Measurements from ENCODE around the gene TNFRSF17. TPM values are rescaled to one million over a fixed set of nuclear protein-coding genes. Genes with fewer than 3 reads are reported as not detected.
"Not testable (repeated sequence)": the region's sequence is repeated elsewhere in the genome, so short reads cannot be mapped to it uniquely, and the experiment has no call there.

Gene TNFRSF17
- not detected for total RNA-seq

DNA sequence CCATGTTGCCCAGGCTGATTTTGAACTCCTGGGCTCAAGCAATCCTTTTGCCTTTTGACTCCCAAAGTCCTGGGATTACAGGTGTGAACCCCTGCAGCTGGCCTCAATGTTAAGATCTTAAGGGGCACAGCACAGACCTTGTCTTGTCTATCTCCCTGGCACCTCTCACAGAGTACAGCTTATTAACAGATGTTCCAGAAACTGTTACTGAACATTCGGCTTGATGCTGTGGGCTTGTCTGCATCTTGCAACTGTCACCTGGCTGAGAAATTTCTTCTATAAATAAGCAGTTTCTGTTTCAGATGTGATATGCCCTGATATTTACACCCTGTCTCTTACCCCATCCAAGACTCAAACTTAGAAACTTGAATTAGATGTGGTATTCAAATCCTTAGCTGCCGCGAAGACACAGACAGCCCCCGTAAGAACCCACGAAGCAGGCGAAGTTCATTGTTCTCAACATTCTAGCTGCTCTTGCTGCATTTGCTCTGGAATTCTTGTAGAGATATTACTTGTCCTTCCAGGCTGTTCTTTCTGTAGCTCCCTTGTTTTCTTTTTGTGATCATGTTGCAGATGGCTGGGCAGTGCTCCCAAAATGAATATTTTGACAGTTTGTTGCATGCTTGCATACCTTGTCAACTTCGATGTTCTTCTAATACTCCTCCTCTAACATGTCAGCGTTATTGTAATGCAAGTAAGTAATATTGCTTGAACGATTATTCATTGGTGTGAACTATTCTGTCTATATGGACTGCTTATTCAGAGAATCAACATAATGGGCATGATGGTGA, at the start of gene TNFRSF17:
TSS of gene TNFRSF17 (plus strand) at position 450 of the 791 bp plus-strand sequence. CDS start at position 565, 115 bp downstream.
- H3K27me3 Mint-ChIP-seq (ENCODE audit: low read depth) = no peaks in the 10 kb centered on the region
- ATAC-seq (replicated peaks in 1 of 2) = no peak

DNA sequence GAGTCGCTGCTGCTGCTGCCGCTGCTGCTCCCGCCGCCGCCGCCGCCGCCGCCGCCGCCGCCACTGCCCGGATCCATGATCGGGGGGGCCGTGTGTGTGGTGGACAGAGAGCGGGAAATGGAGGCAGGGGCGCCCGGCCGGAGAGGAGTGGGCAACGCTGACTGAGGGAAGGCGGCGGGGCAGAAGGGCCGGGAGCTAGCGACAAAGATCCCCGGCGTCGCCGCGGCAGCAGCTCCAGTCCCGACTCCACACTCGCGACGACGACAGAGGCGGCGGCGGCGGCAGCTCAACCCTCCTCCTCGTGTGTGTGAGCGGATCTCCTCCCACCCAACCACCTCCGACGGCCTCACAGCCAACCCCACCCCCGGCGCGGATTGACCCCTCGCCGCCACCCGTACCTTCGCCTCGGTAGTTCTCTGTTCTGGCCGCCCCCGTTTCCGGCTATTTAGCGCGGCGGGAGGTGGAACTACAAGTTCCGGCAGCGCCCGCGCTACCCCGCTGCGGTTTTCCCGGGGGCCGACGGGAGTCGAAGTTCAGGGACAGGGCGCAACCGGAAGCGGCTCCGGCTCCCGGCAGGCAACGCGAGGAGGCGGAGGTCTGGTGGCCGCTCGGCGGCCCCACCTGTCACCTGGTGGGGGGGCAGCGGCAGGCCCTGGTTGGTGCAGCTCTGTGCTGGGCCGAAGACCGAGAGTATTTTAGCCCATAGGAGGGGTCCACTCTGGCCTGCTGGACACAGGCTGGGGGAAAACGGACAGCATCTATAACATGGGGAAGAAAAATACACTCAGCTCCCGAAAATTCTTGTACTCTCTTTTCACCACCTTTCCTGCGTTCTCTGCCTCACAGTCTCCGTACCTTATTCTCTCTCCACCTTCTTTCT, 49.1 kb upstream of the TNFRSF17 start, which contains the start of gene GSPT1:
TSS of gene GSPT1 (minus strand) at position 313 of the 880 bp plus-strand sequence. CDS start at position 77, 236 bp downstream.
- peaks cover 5% of the 10 kb centered on the region for H3K27me3 Mint-ChIP-seq (ENCODE audit: low read depth)
- H3K27ac Mint-ChIP-seq = peak within 1 kb of the TSS; percentile 99
- H3K9me3 Mint-ChIP-seq = no peaks in the 10 kb centered on the region
- peak within 1 kb of the TSS; percentile 90 to 100 for H3K4me3 Mint-ChIP-seq
- peaks cover 11 to 19% of the 10 kb centered on the region in 2 donors for H3K36me3 Mint-ChIP-seq (ENCODE audit: insufficient read depth in 2 of 2)
- ATAC-seq (replicated peaks in 1 of 2) = peak; percentile 90 to 95
- peaks cover 45% of the 10 kb centered on the region for H3K4me1 Mint-ChIP-seq (ENCODE audit: low read depth)
- peak; percentile 99 to 100 for DNase-seq

More for the DNA sequence above, at the start of gene TNFRSF17:
- Mint-ChIP-seq H3K27ac (no peak within 1 kb of the TSS), H3K4me3 (no peak within 1 kb of the TSS), H3K9me3 (no peaks in the 10 kb centered on the region), H3K4me1 (ENCODE audit: low read depth) (no peaks in the 10 kb centered on the region), H3K36me3 (ENCODE audit: insufficient read depth in 2 of 2) (no peaks in the 10 kb centered on the region)
- no peak for DNase-seq

DNA sequence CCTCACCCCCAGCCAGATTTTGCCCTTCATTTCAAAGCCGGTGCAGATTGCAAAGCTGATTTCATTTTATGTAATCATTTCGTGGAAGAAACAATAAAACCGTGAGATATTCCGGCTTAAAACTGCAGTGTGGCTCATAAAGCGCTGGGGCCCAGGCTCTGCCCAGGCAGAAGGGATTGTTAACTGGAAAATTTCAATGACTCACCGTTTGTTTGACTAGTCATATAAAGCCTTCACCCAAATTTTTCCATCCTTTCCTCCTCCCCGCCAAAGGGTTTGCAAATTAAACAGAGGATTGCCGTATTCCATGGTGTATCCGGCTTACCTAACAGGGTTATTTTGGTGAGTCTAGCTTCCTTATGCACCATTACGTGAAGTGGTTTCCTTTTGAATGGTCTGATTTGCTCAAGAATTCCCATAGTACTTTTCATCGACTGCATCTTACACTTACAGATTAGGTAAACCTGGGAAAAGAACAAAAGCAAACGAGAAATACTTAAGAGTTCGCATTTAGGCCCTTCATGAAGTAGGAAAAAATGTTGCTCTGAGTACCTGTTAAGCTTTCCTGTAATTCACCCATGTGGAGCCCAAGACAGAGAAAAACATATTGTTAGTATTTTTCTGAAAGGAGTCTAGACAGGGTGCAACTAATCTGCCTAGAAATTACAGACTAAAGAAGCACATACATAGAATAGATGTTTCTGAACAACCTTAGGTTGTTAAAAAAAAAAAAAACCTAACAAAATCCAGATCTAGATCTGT, 48.3 kb upstream of the TNFRSF17 start:
- Mint-ChIP-seq H3K36me3 (ENCODE audit: insufficient read depth in 2 of 2) (peaks cover 11 to 17% of the 10 kb centered on the region in 2 donors), H3K27ac (peak overlapping the region; percentile 91), H3K4me3 (peak overlapping the region; percentile 88 to 92), H3K9me3 (no peaks in the 10 kb centered on the region), H3K4me1 (ENCODE audit: low read depth) (peaks cover 39% of the 10 kb centered on the region), H3K27me3 (ENCODE audit: low read depth) (peaks cover 5% of the 10 kb centered on the region)
- DNase-seq = no peak
- no peak for ATAC-seq (replicated peaks in 1 of 2)

DNA sequence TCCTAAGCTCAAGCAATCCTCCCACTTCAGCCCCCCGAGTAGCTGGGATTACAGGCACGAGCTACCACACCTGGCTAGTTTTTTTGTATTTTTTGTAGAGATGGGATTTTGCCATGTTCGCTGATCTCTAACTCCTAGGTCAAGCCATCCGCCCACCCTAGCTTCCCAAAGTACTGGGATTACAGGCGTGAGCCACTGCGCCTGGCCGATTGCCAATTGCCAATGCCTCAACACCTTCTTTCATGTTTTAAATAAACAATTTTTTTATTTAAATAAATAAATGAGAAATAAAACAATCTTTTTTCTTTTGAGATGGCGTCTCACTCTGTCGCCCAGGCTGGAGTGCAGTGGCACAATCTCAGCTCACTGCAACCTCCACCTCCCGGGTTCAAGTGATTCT, 41.0 kb upstream of the TNFRSF17 start:
- ATAC-seq (replicated peaks in 1 of 2); H3K4me3 Mint-ChIP-seq; H3K9me3 Mint-ChIP-seq; H3K27ac Mint-ChIP-seq; H3K27me3 Mint-ChIP-seq (ENCODE audit: low read depth); H3K4me1 Mint-ChIP-seq (ENCODE audit: low read depth); DNase-seq; H3K36me3 Mint-ChIP-seq (ENCODE audit: insufficient read depth in 2 of 2): not testable (repeated sequence)

DNA sequence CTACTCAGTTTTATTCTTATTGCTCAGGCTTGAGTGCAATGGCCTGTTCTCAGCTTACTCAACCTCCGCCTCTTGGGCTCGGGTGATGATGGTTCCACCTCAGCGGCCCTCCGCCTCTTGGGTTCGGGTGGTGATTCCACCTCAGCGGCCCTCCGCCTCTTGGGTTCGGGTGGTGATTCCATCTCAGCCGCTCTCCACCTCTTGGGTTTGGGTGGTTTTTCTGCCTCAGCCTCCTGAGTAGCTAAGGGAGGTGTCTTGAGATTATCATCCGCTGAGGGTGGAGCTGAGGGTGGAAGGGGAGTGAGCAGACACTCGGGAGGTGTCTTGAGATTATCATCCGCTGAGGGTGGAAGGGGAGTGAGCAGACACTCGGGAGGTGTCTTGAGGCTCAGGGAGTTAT, 37.7 kb upstream of the TNFRSF17 start:
- H3K27me3 Mint-ChIP-seq (ENCODE audit: low read depth); H3K4me1 Mint-ChIP-seq (ENCODE audit: low read depth); DNase-seq; H3K27ac Mint-ChIP-seq; H3K9me3 Mint-ChIP-seq; H3K36me3 Mint-ChIP-seq (ENCODE audit: insufficient read depth in 2 of 2); ATAC-seq (replicated peaks in 1 of 2); H3K4me3 Mint-ChIP-seq: not testable (repeated sequence)

DNA sequence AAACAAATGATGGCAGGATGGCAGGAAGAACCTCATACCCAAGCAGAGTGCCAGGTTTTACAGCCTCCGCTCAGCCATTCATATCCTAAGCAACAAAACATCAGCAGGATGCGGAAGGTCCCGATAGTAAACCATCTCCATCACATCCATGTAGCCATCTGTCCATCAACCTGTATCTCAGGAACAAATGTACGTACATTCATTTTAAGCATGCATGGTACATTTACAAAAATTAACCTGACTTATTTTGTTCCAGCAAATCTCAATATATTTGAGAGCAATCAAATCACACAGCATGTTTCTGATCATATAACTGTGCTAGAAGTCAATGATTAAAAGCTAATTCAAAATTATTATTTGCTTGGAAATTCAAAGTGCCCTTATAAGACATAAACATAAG, 23.1 kb upstream of the TNFRSF17 start, which contains the start of gene NPIPB2:
TSS of gene NPIPB2 (minus strand) at position 101 of the 400 bp plus-strand sequence. CDS start at position 101, 0 bp downstream.
- ATAC-seq (replicated peaks in 1 of 2) = not testable (repeated sequence)

DNA sequence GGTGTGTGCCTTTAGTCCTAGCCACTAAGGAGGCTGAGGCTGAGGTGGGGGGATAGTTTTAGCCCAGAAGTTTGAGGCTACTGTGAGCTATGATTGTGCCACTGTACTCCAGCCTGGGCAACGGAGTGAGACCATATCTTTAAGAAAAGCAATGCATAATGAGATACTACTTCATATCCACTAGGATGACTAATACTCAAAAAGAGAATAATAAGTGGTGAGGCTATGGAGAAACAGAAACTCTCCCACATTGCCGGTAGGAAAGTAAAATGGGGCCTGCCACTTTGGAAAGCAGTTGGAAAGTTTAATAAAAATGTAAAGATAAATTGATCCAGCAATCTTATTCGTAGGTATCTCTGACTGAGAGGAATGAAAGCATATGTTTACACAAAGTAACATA, 18.6 kb upstream of the TNFRSF17 start:
- Mint-ChIP-seq H3K4me1 (ENCODE audit: low read depth) (no peaks in the 10 kb centered on the region), H3K27me3 (ENCODE audit: low read depth) (no peaks in the 10 kb centered on the region), H3K4me3 (no peak overlapping the region), H3K36me3 (ENCODE audit: insufficient read depth in 2 of 2) (no peaks in the 10 kb centered on the region), H3K9me3 (no peaks in the 10 kb centered on the region), H3K27ac (no peak overlapping the region)
- DNase-seq (no peak), ATAC-seq (replicated peaks in 1 of 2) (no peak)

More for the DNA sequence above, 23.1 kb upstream of the TNFRSF17 start, which contains the start of gene NPIPB2:
- not testable (repeated sequence) for H3K9me3 Mint-ChIP-seq; H3K27me3 Mint-ChIP-seq (ENCODE audit: low read depth); DNase-seq; H3K36me3 Mint-ChIP-seq (ENCODE audit: insufficient read depth in 2 of 2); H3K27ac Mint-ChIP-seq; H3K4me3 Mint-ChIP-seq; H3K4me1 Mint-ChIP-seq (ENCODE audit: low read depth)

DNA sequence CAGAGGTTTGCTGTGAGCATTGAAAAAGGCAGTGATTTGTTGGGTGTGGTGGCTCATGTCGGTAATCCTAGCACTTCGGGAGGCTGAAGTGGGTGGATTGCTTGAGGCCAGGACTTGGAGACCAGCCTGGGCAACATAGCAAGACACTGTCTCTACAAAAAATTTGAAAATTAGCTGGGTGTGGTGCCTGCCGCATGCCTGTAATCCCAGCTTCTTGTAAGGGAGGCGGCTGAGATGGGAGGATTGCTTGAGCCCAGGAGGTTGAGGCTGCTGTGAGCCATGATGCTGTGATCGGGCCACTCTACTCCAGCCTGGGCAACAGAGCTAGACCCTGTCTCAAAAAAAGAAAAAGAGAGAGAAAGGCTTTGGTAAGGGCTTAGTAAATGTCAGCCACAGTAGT, 16.2 kb upstream of the TNFRSF17 start:
- H3K4me3 Mint-ChIP-seq = no peak overlapping the region
- H3K27me3 Mint-ChIP-seq (ENCODE audit: low read depth) = no peaks in the 10 kb centered on the region
- H3K27ac Mint-ChIP-seq = no peak overlapping the region
- no peaks in the 10 kb centered on the region for H3K9me3 Mint-ChIP-seq
- no peaks in the 10 kb centered on the region for H3K4me1 Mint-ChIP-seq (ENCODE audit: low read depth)
- H3K36me3 Mint-ChIP-seq (ENCODE audit: insufficient read depth in 2 of 2) = no peaks in the 10 kb centered on the region
- ATAC-seq (replicated peaks in 1 of 2) (no peak), DNase-seq (no peak)

DNA sequence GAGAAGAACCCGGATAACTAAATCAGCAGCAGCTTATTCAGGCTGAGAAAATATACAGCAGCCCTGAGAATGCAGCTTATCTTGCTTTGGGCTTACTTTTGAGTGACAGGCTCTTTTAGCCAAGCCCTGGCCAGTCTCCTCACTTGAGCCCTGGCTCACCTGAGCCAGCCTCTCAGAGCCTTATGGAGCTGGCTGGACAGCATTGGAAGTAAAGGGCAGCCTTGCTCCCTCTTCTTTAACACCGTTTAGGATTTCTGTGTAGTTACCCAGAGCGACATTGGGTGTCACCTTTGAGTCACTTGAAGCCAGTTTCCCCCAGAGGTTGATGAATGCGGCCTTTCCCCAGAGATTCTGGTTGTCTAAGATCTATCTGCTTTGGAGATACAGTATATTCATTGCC, 15.5 kb upstream of the TNFRSF17 start:
- Mint-ChIP-seq H3K27ac (no peak overlapping the region), H3K4me3 (no peak overlapping the region), H3K9me3 (no peaks in the 10 kb centered on the region), H3K27me3 (ENCODE audit: low read depth) (no peaks in the 10 kb centered on the region), H3K4me1 (ENCODE audit: low read depth) (no peaks in the 10 kb centered on the region), H3K36me3 (ENCODE audit: insufficient read depth in 2 of 2) (no peaks in the 10 kb centered on the region)
- ATAC-seq (replicated peaks in 1 of 2) = peak; percentile 36 to 51
- peak; percentile 9 to 10 for DNase-seq

DNA sequence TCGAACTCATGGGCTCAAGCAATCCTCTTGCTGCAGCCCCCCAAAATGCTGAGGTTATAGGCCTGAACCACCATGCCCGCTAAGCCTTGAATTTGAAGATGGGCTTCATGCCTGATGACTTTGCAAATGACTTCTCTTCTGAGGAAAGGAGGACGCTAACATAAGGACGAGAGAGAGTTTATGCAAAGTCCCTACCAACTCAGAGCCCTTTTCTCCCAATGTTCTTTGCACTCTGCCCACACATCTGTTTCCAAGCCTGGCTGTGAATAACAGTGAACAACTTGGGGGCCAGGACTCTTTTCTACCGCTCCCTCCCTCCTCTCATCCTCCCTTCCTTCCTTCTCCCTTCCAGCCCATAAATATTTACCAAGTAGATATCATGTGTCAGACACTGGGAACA, 14.6 kb upstream of the TNFRSF17 start:
- DNase-seq = no peak
- H3K9me3 Mint-ChIP-seq = no peaks in the 10 kb centered on the region
- H3K4me1 Mint-ChIP-seq (ENCODE audit: low read depth) = no peaks in the 10 kb centered on the region
- H3K36me3 Mint-ChIP-seq (ENCODE audit: insufficient read depth in 2 of 2) = no peaks in the 10 kb centered on the region
- no peaks in the 10 kb centered on the region for H3K27me3 Mint-ChIP-seq (ENCODE audit: low read depth)
- H3K4me3 Mint-ChIP-seq = no peak overlapping the region
- no peak for ATAC-seq (replicated peaks in 1 of 2)
- no peak overlapping the region for H3K27ac Mint-ChIP-seq

DNA sequence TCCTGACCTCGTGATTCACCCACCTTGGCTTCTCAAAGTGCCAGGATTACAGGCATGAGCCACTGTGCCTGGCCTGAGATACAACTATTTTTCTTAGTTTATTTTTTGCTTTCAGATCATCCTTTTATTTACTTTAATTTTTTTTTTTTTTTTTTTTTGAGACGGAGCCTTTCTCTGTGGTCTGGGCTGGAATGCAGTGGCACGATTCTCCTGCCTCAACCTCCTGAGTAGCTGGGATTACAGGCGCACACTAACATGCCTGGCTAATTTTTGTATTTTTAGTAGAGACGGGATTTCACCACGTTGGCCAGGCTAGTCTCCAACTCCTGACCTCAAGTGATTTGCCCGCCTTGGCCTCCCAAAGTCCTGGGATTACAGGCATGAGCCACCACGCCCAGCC, 11.4 kb upstream of the TNFRSF17 start:
- not testable (repeated sequence) for H3K9me3 Mint-ChIP-seq; H3K36me3 Mint-ChIP-seq (ENCODE audit: insufficient read depth in 2 of 2); H3K27ac Mint-ChIP-seq; H3K4me3 Mint-ChIP-seq; H3K4me1 Mint-ChIP-seq (ENCODE audit: low read depth); H3K27me3 Mint-ChIP-seq (ENCODE audit: low read depth); ATAC-seq (replicated peaks in 1 of 2); DNase-seq

DNA sequence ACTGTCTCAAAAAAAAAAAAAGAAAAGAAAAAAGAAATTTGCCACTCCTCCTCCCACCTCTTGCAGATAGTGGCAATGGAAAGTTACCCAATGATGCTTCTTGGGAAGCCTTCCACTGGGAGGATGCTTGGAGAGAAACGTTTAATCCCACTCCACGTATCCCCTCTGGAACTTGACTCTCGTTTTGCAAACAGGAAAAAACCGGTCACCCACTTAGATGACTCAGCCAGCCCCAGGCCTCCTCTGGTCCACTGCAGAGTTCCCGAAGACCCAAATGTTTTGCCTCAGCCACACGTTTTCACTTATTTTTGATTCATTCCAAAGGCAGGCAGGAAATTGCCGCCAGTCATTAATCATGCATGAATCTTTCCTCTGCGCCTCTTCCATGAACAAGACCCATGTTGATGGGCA, 9.3 kb upstream of the TNFRSF17 start:
- Mint-ChIP-seq H3K4me1 (ENCODE audit: low read depth) (no peaks in the 10 kb centered on the region), H3K4me3 (no peak overlapping the region), H3K27me3 (ENCODE audit: low read depth) (no peaks in the 10 kb centered on the region), H3K27ac (no peak overlapping the region), H3K9me3 (no peaks in the 10 kb centered on the region), H3K36me3 (ENCODE audit: insufficient read depth in 2 of 2) (no peaks in the 10 kb centered on the region)
- DNase-seq (no peak), ATAC-seq (replicated peaks in 1 of 2) (no peak)

Data from activated T-cell treated with anti-CD3 and anti-CD28 coated beads, Interleukin-2, amount 50 U/mL, for 72 hours (primary cell).